GM18907 (cell line): Measurements from ENCODE around the gene OGFOD3.
"Not testable (repeated sequence)": the region's sequence is repeated elsewhere in the genome, so short reads cannot be mapped to it uniquely, and the experiment has no call there.

ENCODE experiments used
- ATAC-seq: cut with Tn5 transposase; IDR thresholded peaks from one replicate; pipeline ENCODE4 v1.9.1; 2021; ENCODE audit warnings: mild to moderate bottlenecking, moderate library complexity; ENCODE audit not compliant: unreplicated experiment

Gene OGFOD3

DNA sequence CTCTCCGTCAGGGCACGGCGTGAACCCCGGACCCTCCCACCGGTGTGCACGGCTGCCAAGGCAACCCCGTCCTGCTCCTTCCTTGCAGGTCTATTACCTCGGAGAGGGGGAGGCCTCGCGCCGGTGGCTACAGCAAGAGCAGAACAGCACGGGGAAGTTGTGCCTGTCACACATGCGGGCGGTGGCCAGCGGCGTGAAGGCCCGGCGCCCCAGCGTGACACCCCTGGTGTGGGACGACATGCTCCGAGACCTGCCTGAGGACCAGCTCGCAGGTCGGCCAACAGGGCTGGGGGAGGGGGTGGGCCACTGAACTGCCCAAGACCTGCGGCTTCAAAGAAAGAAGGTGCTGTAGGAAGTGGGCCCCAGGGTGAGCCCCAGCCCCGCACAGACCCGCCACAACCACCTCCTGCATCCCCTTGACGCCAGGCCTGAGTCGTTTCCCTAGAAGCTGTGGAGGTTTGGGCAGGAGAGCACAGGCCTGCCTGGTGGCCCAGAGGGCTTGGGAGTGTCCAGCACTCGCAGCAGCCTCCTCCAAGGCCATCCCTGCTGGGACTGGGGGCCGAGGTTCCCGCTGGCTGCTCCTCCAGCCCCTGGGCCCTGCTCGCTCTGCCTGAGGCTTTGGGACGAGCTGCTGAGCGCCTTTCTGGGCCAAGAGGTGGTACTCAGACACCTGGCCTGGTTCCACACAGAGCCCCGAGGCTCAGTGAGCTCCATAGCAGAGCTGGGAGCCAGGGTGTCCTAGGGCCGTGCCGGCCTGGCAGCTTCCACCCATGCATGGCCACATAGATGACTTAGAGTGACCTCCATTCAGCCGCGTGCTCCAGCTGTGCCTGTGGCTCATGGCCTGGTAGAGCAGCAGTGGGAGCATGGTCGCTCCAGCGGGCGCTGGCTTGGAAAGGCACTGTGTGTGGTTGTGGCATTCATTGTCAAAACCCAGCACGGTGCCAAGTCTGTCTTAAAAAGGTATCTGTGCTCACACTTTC lies 17.5 kb upstream of the OGFOD3 start:
- ATAC-seq = no peak

DNA sequence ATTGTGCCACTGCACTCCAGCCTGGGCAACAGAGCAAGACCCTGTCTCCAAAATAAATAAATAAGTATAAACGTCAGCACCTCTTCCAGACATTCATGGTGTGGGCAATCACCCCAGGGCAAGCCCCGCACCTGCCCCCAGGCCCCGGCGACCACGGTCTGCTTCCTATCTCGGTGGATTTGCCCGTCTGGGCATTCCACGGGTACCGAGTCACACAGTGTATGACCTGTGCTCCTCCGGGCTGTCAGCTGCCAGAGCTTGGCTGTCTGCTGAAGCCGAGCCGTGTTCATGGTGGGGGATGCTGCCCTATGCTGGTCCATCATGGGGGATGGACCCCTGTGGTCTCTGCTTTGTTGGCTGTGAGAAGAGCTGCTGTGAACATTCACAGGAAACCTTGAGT lies 16.7 kb upstream of the OGFOD3 start:
- ATAC-seq = no peak

- ATAC-seq = no peak
These were observed 15.8 kb upstream of the OGFOD3 start for GRCh38 chr17:82434216-82434565.

DNA sequence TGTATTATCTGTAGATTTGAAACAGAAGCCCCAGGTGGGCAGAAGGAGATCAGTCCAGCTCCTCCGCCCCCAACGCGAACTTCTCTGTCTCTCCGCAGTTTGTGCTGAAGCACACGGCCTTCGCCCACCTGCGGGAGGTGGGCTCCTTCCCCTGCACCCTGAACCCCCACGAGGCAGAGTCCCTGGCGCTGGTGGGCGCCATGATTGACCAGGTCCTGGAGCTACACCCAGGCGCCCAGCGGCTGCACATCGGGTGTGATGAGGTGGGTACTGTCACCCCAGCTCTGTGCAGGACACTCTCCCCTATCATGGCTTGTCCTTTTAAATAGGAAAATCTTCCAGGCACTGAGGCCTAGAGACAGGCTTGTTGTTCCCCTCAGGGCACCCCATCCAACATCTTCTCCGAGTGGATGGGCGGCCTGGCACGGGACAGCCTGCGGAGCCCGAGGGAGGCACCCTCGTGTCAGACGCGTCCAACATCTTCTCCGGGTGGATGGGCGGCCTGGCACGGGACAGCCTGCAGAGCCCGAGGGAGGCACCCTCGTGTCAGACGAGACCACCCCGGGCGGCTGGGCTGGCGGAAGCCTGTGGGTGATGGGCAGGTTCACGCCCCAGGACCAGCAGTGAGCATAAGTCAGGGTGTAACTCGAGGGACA lies 15.3 kb upstream of the OGFOD3 start:
- ATAC-seq = no peak

DNA sequence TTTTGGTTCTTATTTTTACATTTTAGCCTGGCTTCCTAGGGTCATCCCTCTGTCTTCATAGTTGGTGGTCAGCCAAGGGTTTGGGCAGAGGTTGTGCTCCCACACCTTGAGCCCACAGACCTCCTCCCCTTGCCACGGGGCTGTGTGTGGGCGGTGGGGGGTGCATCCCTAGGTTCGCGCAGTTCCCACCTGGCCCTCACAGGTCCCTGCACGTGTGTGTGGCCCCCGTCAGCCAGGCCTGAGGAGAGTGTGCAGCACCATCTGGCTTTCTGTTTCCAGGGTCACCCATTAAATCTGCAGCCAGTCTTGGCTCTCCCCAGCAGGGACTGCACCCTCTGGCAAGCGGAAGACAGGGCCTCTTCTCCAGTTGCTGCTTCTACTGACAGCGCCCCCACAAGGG lies 13.6 kb upstream of the OGFOD3 start:
- no peak for ATAC-seq

DNA sequence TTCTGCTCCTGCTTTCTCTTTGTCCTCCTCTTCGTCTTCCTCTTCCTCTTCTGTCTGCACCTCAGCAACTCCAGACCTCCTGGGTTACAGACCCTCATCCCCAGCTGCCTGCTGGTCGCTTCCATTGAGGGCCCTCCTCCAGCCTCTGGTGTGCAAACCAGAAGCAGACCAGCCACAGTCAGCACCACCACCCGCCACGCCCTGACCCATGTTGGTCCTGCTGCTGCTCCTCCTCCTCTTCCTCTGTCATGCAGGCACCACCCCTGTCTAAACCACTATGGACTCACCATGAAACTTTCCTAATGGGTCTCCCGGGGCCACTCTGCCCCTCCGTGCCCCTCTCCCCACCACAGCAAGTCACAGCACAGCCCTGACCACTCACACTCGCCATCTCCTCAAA lies 11.4 kb upstream of the OGFOD3 start:
- ATAC-seq = no peak

- no peak for ATAC-seq
These were observed 10.2 kb upstream of the OGFOD3 start for GRCh38 chr17:82428546-82428945.

- no peak for ATAC-seq
These were observed 6.4 kb upstream of the OGFOD3 start for GRCh38 chr17:82424863-82425159.

GRCh38 chr17:82424001-82424862 lies 5.8 kb upstream of the OGFOD3 start:
- no peak for ATAC-seq

DNA sequence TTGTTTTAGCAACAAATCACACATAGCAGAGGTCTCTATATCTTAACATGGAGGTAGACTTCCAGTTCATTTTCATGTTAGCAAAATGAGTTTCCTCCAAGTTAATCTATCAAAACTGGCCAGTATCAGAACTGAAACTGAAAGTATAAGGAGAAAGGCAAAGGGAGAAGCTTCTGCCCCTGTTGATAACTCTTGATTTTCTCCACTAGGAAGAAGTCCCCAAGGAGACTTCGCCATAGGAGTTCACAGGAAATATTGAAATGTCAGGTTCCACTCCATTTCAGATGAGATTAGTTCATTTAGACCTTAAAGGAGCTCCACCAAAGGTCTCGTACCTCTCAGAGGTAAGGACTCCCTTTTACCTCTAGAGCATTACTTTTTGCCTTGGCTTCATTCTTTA lies 1.2 kb upstream of the OGFOD3 start:
- ATAC-seq = no peak

- no peak for ATAC-seq
These were observed 1.6 kb downstream of the OGFOD3 start for GRCh38 chr17:82416771-82417170.

DNA sequence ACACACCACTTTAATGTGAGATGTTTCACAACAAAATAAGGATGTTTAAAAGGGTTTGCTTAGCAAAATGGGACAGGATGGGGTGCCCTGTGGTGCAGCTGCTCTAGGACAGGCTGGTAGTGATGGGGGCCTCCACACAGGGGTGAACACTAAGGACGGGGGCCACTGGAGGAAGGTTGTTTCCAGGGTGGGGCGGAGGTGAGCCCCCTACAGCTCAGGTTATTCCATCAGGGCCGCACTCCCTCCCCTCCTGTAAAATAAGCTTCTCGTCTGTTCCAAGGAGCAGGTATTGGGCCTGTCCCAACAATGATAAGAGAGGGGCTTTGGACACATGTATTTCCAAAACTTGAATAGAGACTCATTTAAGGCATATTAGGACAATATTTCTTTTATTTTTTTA lies 2.1 kb downstream of the OGFOD3 start:
- no peak for ATAC-seq

DNA sequence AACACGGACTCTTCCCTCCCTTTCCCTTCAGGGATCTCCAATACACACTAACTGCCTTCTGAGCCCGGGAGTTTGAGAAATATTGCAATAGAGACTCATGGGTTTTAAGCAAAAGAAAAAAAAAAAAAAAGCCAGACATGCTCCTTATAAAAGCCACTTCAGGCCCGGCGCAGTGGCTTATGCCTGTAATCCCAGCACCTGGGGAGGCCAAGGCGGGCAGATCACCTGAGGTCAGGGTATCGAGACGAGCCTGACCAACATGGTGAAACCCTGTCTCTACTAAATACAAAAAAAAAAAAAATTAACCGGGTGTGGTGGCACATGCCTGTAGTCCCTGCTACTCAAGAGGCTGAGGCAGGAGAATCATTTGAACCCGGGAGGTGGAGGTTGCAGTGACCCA lies 2.6 kb downstream of the OGFOD3 start:
- ATAC-seq = no peak

DNA sequence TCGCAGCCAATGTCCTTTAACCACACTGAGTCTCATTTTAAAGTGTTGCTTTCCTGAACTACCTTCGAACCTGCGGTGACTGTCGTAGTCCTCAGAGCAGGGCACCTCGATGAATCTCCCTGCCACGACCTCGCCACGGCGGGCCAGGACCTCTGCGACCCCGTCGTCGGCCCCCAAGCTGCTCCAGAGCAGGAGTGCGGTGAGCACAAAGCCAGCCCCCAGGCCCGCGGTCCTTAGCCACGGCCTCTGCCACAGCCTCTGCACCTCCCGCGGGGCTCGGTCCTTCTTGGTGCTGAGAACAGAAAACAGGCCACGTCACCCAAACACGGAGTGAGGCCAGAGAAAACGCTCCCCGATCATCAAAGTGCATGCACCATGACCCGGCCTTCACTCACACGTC lies 3.0 kb downstream of the OGFOD3 start:
- no peak for ATAC-seq

- no peak for ATAC-seq
These were observed 3.7 kb downstream of the OGFOD3 start for GRCh38 chr17:82414548-82415281.

GRCh38 chr17:82412535-82413520 lies 5.6 kb downstream of the OGFOD3 start:
- no peak for ATAC-seq

GRCh38 chr17:82412081-82412480 lies 6.3 kb downstream of the OGFOD3 start:
- not testable (repeated sequence) for ATAC-seq

DNA sequence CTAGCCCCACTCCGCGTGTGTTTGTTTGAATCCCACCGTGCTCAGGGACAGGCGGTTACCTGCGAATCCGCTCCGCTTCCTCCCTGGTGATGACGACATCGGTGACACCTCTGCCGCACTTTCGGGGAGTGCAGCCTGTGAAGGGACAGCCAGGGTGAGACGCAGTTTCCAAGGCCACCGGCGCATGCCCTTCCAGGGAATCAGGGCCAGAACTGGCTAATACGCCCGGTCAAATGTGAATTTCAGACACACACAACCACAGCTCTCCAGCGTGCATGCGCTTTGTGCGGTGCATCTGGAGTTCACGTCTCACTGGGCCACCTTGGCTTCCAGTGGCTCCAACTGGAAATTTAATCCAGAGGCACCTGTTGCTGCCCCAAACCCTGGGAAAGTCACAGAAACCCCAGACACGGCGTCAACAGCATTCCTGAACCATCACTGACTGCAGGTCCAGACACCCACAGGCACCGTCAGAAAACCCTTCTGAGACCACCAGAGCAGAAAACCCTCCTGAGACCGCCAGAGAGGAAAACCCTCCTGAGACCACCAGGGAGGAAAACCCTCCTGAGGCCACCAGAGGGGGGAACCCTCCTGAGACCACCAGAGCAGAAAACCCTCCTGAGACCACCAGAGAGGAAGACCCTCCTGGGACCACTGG lies 6.9 kb downstream of the OGFOD3 start:
- ATAC-seq = no peak

- no peak for ATAC-seq
These were observed 8.2 kb downstream of the OGFOD3 start for GRCh38 chr17:82410014-82410716.
